Activated CD4-positive, alpha-beta T cell treated with anti-CD3 and anti-CD28 coated beads for 48 hours (primary cell): ENCODE data around the gene ASPSCR1.

ENCODE experiments used
- DNase-seq: peaks from one replicate; pipeline ENCODE4 v3.0.0-alpha.2; 2020

The ASPSCR1 gene

GRCh38 chr17:81999976-82000802, 22.8 kb downstream of the ASPSCR1 start:
- no peak for DNase-seq

GRCh38 chr17:82000803-82001570, 23.6 kb downstream of the ASPSCR1 start:
- DNase-seq = no peak

- DNase-seq = no peak
These were observed 24.2 kb downstream of the ASPSCR1 start for GRCh38 chr17:82001571-82002056.

- peak; percentile 47 for DNase-seq
These were observed 26.3 kb downstream of the ASPSCR1 start for GRCh38 chr17:82003411-82004381.

- DNase-seq = no peak
These were observed 27.4 kb downstream of the ASPSCR1 start for GRCh38 chr17:82004517-82005455.

GRCh38 chr17:82005701-82006348, 28.4 kb downstream of the ASPSCR1 start:
- no peak for DNase-seq

- no peak for DNase-seq
These were observed 29.2 kb downstream of the ASPSCR1 start for GRCh38 chr17:82006468-82007227.

GRCh38 chr17:82007228-82007494, 29.7 kb downstream of the ASPSCR1 start:
- DNase-seq = no peak

- no peak for DNase-seq
These were observed 30.2 kb downstream of the ASPSCR1 start for GRCh38 chr17:82007495-82008257.

- no peak for DNase-seq
These were observed 31.0 kb downstream of the ASPSCR1 start for GRCh38 chr17:82008258-82008940.

GRCh38 chr17:82008941-82009405, 31.5 kb downstream of the ASPSCR1 start:
- DNase-seq = no peak

- no peak for DNase-seq
These were observed 32.0 kb downstream of the ASPSCR1 start for GRCh38 chr17:82009413-82009812.

GRCh38 chr17:82010575-82011525, 33.4 kb downstream of the ASPSCR1 start:
- DNase-seq = no peak

- no peak for DNase-seq
These were observed 34.3 kb downstream of the ASPSCR1 start for GRCh38 chr17:82011617-82012187.

- no peak for DNase-seq
These were observed 34.8 kb downstream of the ASPSCR1 start for GRCh38 chr17:82012261-82012639.

- no peak for DNase-seq
These were observed 35.3 kb downstream of the ASPSCR1 start for GRCh38 chr17:82012640-82013295.

GRCh38 chr17:82013341-82013740, 35.9 kb downstream of the ASPSCR1 start:
- DNase-seq = no peak
